Glomerular endothelial cell (primary cell): ENCODE results near the gene FAM50B. TPM values are rescaled to one million over a fixed set of nuclear protein-coding genes. Genes with fewer than 3 reads are reported as not detected.

Experiments
- DNase-seq: peaks from one replicate; pipeline ENCODE4 v3.0.0-alpha.2; 2011; ENCODE audit warnings: low read depth, low spot score; ENCODE audit errors: extremely low read depth
- total RNA-seq: library from RNA; depleted of rRNA; stranded (reverse); fragments of >200 nt; gene quantifications from 2 replicates; pipeline ENCODE4 v1.2.3, GENCODE V29; 2015

FAM50B gene
- total RNA-seq, 1 donor from 2014 or later: 6.8 TPM

- DNase-seq: no peak
Observed at GRCh38 chr6:3819161-3820110, 29.7 kb upstream of the FAM50B start.

- DNase-seq: no peak
Observed at GRCh38 chr6:3820563-3820962, 28.6 kb upstream of the FAM50B start.

GRCh38 chr6:3822747-3823445 is 26.3 kb upstream of the FAM50B start:
- no peak for DNase-seq

GRCh38 chr6:3823671-3824070 is 25.5 kb upstream of the FAM50B start:
- DNase-seq: no peak

- DNase-seq: no peak
Observed at GRCh38 chr6:3825331-3825831, 23.8 kb upstream of the FAM50B start.

- peak; percentile 98 for DNase-seq
Observed at GRCh38 chr6:3825851-3826581, 23.2 kb upstream of the FAM50B start.

- DNase-seq: no peak
Observed at GRCh38 chr6:3829285-3829684, 19.9 kb upstream of the FAM50B start.

- DNase-seq: no peak
Observed at GRCh38 chr6:3830806-3831205, 18.4 kb upstream of the FAM50B start.

- DNase-seq: peak; percentile 48
Observed at GRCh38 chr6:3831761-3832530, 17.2 kb upstream of the FAM50B start.

GRCh38 chr6:3835055-3835731 is 14.0 kb upstream of the FAM50B start:
- DNase-seq: no peak

GRCh38 chr6:3835785-3836184 is 13.4 kb upstream of the FAM50B start:
- DNase-seq: no peak

GRCh38 chr6:3836566-3836965 is 12.6 kb upstream of the FAM50B start:
- no peak for DNase-seq

- DNase-seq: no peak
Observed at GRCh38 chr6:3837781-3838180, 11.4 kb upstream of the FAM50B start.

- no peak for DNase-seq
Observed at GRCh38 chr6:3838992-3839867, 9.9 kb upstream of the FAM50B start.

- no peak for DNase-seq
Observed at GRCh38 chr6:3841066-3841454, 8.1 kb upstream of the FAM50B start.

GRCh38 chr6:3841711-3842565 is 7.2 kb upstream of the FAM50B start:
- no peak for DNase-seq

- no peak for DNase-seq
Observed at GRCh38 chr6:3843379-3844096, 5.6 kb upstream of the FAM50B start.
